GM12878 (cell line): Measurements from ENCODE around the gene HS6ST3. TPM values are rescaled to one million over a fixed set of nuclear protein-coding genes. Genes with fewer than 3 reads are reported as not detected.

Source experiments
- ATAC-seq: fragments of 200-7000 bp; cut with Tn5 transposase; 3 replicates; pipeline ENCODE4 v1.9.1; 2020; ENCODE audit warnings: mild to moderate bottlenecking, moderate library complexity
- BruUV-seq: library from RNA; stranded (reverse); fragments of 400-500 nt; replicated peaks from 2 replicates; lab custom pipeline; 2021; lab: Mats Ljungman, UMichigan
- CTCF ChIA-PET: fragments of 300-600 bp; sonication (Branson Sonifier 250); formaldehyde crosslinking; extraction: SDS; loops from one replicate; lab custom pipeline; 2021; ENCODE audit warnings: inconsistent platforms; lab: Yijun Ruan, JAX
- POLR2A ChIA-PET: fragments of 350-600 bp; formaldehyde crosslinking; extraction: SDS; loops from one replicate; lab custom pipeline; 2021; ENCODE audit warnings: inconsistent platforms; lab: Charles Lee
- RAD21 ChIA-PET: fragments of 300-600 bp; sonication (Branson Sonifier 250); formaldehyde crosslinking; loops from one replicate; lab custom pipeline; 2023; ENCODE audit warnings: antibody characterized with exemption; ENCODE audit not compliant: unreplicated experiment; lab: Charles Lee
- SMC1A ChIA-PET: fragments of 300-600 bp; sonication (Branson Sonifier 250); formaldehyde crosslinking; loops from one replicate; lab custom pipeline; 2023; ENCODE audit not compliant: unreplicated experiment, uncharacterized antibody; lab: Charles Lee
- DNase-seq: peaks from one replicate; pipeline ENCODE4 v3.0.0-alpha.2; 2011; ENCODE audit warnings: low read depth, low spot score
- FAIRE-seq: peaks from 3 replicates; lab custom pipeline; 2011; peaks lifted over from hg19 to GRCh38; lab: Jason Lieb, UNC
- H2AFZ ChIP-seq: 2 replicates; pipeline ENCODE4 v1.6.0; 2011; ENCODE audit warnings: low read depth, low read length, control low read depth; ENCODE audit not compliant: control insufficient read depth
- H3K27ac ChIP-seq: 2 replicates; pipeline ENCODE4 v1.5.1; 2011; ENCODE audit warnings: control low read depth; ENCODE audit not compliant: control insufficient read depth, insufficient read depth
- H3K27me3 ChIP-seq, 2 experiments: replicated peaks in 1 of 2; 2 replicates each; pipeline versions ENCODE4 v1.6.0 to v1.6.1; 2011; ENCODE audit warnings: low read length in 1 of 2; ENCODE audit not compliant: control insufficient read depth in 2 of 2, insufficient read depth in 2 of 2
- H3K36me3 ChIP-seq, 2 experiments: 2 replicates each; pipeline ENCODE4 v1.5.1; 2011; ENCODE audit warnings: low read length in 1 of 2; ENCODE audit not compliant: control insufficient read depth in 2 of 2, insufficient read depth in 2 of 2
- H3K4me1 ChIP-seq: 2 replicates; pipeline ENCODE4 v1.6.1; 2011; ENCODE audit warnings: mild to moderate bottlenecking, low read length, moderate library complexity, mixed read lengths; ENCODE audit not compliant: control insufficient read depth, insufficient read depth
- H3K4me2 ChIP-seq: 2 replicates; pipeline ENCODE4 v1.6.0; 2011; ENCODE audit warnings: control low read depth; ENCODE audit not compliant: control insufficient read depth, insufficient read depth
- H3K4me3 ChIP-seq: fragments of 200-600 bp; sonication (generic); 2 replicates; pipeline ENCODE4 v1.5.1; 2016
- H3K79me2 ChIP-seq: 2 replicates; pipeline ENCODE4 v1.6.0; 2011; ENCODE audit warnings: low read length; ENCODE audit not compliant: control insufficient read depth, insufficient read depth
- H3K9ac ChIP-seq: 2 replicates; pipeline ENCODE4 v1.8.0; 2011; ENCODE audit warnings: low read length, control low read depth, mixed read lengths; ENCODE audit not compliant: control insufficient read depth, insufficient read depth
- H3K9me3 ChIP-seq: replicated peaks from 3 replicates; pipeline ENCODE4 v1.5.1; 2011; ENCODE audit warnings: mild to moderate bottlenecking, low read length; ENCODE audit not compliant: control insufficient read depth, insufficient read depth
- H4K20me1 ChIP-seq: 2 replicates; pipeline ENCODE4 v1.6.0; 2011; ENCODE audit not compliant: control insufficient read depth, insufficient read depth
- ATF2 ChIP-seq: IDR thresholded peaks from 2 replicates; pipeline ENCODE4 v1.6.1; 2012; ENCODE audit warnings: low read length, inconsistent platforms
- BACH1 ChIP-seq: fragments of 450-650 bp; IDR thresholded peaks from 2 replicates; pipeline ENCODE4 v1.6.1; 2017; ENCODE audit warnings: mild to moderate bottlenecking, borderline replicate concordance
- E2F4 ChIP-seq: IDR thresholded peaks from 2 replicates; pipeline ENCODE4 v1.6.1; 2012; ENCODE audit warnings: low read depth, low read length, improper control_type of control experiment
- EP300 ChIP-seq, 2 experiments: fragments of 150-350 bp in 1 of 2; IDR thresholded peaks; 2 replicates each; pipeline ENCODE4 v1.6.1; 2011 to 2012; ENCODE audit warnings: low read depth in 2 of 2, low read length in 2 of 2, borderline replicate concordance in 1 of 2, improper control_type of control experiment in 1 of 2, inconsistent platforms in 1 of 2; ENCODE audit not compliant: control insufficient read depth in 1 of 2
- HDGF ChIP-seq: fragments of 450-650 bp; IDR thresholded peaks from 2 replicates; pipeline ENCODE4 v1.6.1; 2016; ENCODE audit warnings: antibody characterized with exemption
- MEF2B ChIP-seq: fragments of 450-650 bp; IDR thresholded peaks from 2 replicates; pipeline ENCODE4 v1.6.1; 2018; ENCODE audit warnings: mild to moderate bottlenecking, moderate library complexity; ENCODE audit not compliant: partially characterized antibody, poor library complexity, severe bottlenecking
- STAT1 ChIP-seq: fragments of 450-650 bp; conservative IDR thresholded peaks from 2 replicates; pipeline ENCODE4 v1.6.1; 2014; ENCODE audit warnings: antibody characterized with exemption, mild to moderate bottlenecking
- SUZ12 ChIP-seq: fragments of 200-600 bp; sonication (generic); IDR thresholded peaks from one replicate; pipeline ENCODE4 v1.6.1; 2018; ENCODE audit warnings: antibody characterized with exemption, mild to moderate bottlenecking; ENCODE audit not compliant: unreplicated experiment
- YBX1 ChIP-seq: fragments of 450-650 bp; IDR thresholded peaks from 2 replicates; pipeline ENCODE4 v1.6.1; 2016; ENCODE audit warnings: antibody characterized with exemption
- WGBS: methylation state at CpG from one replicate; pipeline ENCODE4 v1.1.6; 2016; ENCODE audit warnings: low lambda C conversion rate; ENCODE audit not compliant: insufficient replicate concordance, insufficient coverage; ENCODE audit errors: missing lambda C conversion rate; 5-methylcytosine and 5-hydroxymethylcytosine counted together
- in situ Hi-C: fragments of 300-500 bp; cut with MboI; formaldehyde crosslinking; loops from 9 replicates; pipeline ENCODE4 v1.14.3; 2018; ENCODE audit warnings: mixed read lengths
- intact Hi-C: fragments of 100-400 bp; cut with micrococcal nuclease; formaldehyde crosslinking; loops from one replicate; pipeline ENCODE4 v1.14.2; 2022; ENCODE audit not compliant: unreplicated experiment
- polyA plus RNA-seq, 11 experiments: library from polyadenylated mRNA; depleted of rRNA in 4 of 11; unstranded in 6 of 11; stranded (reverse) in 5 of 11; fragments of >200 nt; fragmentation: Nextera tagmentation in 4 of 11; fragmentation: Illumina TruSeq in 1 of 11; extraction: Ambion mirVana in 4 of 11; extraction: Trizol in 1 of 11; gene quantifications; 1 replicate in 1 of 11; 2 replicates in 10 of 11; pipeline versions ENCODE4 v1.2.1 to v1.2.3, GENCODE V29; 2011 to 2016; ENCODE audit warnings: inconsistent platforms in 2 of 11, missing spikeins in 2 of 11, low read depth in 1 of 11
- total RNA-seq, 4 experiments: library from RNA; depleted of rRNA in 3 of 4; stranded (reverse); fragments of >200 nt in 3 of 4; fragmentation: Illumina TruSeq in 1 of 4; extraction: Trizol in 1 of 4; gene quantifications; 2 replicates each; pipeline versions ENCODE4 v1.2.1 to v1.2.3, GENCODE V29; 2013 to 2021

HS6ST3 gene
- total and polyA plus RNA-seq, 10 of the 15 experiments (the other 5 are each of a cell fraction or from before 2014, with no cell fraction given), result under 0.01 to 2.9 TPM; not detected in 8

GRCh38 chr13:96662036-96662435 lies 572.1 kb downstream of the HS6ST3 start:
- H3K9ac ChIP-seq, result no peak overlapping the region
- DNase-seq (no peak), ATAC-seq (no peak), FAIRE-seq (no peak)
- H2AFZ ChIP-seq, result no peak overlapping the region
- WGBS, result 11% methylated on average over 3 of the region's 3 CpGs
- ChIA-PET POLR2A (no interaction called here), CTCF (no interaction called here), SMC1A (no interaction called here), RAD21 (no interaction called here)
- H3K27ac ChIP-seq, result no peak overlapping the region
- H4K20me1 ChIP-seq, result no peaks in the 10 kb centered on the region
- no peaks in the 10 kb centered on the region for H3K79me2 ChIP-seq
- no peaks in the 10 kb centered on the region for H3K36me3 ChIP-seq
- TF ChIP-seq YBX1 (no peak), E2F4 (no peak), STAT1 (no peak), BACH1 (no peak), MEF2B (no peak), ATF2 (no peak), HDGF (no peak), EP300 (IDR thresholded peaks at IDR 0.05; ENCODE audit: borderline replicate concordance in 1 of 2, control insufficient read depth in 1 of 2, low read depth in 2 of 2, low read length in 2 of 2) (no peak), SUZ12 (no peak)
- no peak overlapping the region for H3K4me2 ChIP-seq
- intact Hi-C loops (no loop called here), in situ Hi-C loops (no loop called here)
- H3K4me3 ChIP-seq, result no peak overlapping the region
- no peaks in the 10 kb centered on the region for H3K27me3 ChIP-seq
- BruUV-seq, result no TSS peak
- H3K4me1 ChIP-seq, result no peaks in the 10 kb centered on the region
- no peaks in the 10 kb centered on the region for H3K9me3 ChIP-seq
